DMS79 treated with DMSO at 0.1 percent for 48 hours (cell line): Measurements from ENCODE around the gene SPTBN5.

ENCODE experiments used
- DNase-seq: peaks from one replicate; lab custom pipeline; 2025; lab: John Stamatoyannopoulos, UW

The SPTBN5 gene

DNA sequence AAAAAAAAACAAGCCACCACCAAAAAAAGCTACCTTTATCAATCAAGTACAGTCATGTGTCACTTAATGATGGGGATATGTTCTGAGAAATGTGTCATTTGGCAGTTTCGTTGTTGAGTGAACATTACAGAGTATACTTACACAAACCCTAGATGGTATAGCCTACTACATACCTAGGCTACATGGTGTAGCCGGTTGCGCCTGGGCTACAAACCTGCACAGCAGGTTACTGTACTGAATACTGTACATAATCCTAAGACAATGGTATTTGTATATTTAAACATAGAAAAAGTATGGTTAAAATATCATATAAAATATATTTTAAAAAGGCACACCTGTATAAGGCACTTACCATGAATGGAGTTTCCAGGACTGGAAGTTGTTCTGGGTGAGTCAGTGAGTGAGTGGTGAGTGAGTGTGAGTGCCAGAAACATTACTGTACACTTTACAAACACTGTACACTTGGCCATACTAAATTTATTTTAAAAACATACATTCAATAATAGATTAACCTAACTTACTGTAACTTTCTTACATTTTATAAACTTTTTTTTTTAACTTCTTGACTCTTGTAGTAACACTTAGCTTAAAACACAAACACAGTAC is 91.9 kb downstream of the SPTBN5 start:
- DNase-seq, result no peak

GRCh38 chr15:41801185-41801584 is 92.7 kb downstream of the SPTBN5 start:
- no peak for DNase-seq

DNA sequence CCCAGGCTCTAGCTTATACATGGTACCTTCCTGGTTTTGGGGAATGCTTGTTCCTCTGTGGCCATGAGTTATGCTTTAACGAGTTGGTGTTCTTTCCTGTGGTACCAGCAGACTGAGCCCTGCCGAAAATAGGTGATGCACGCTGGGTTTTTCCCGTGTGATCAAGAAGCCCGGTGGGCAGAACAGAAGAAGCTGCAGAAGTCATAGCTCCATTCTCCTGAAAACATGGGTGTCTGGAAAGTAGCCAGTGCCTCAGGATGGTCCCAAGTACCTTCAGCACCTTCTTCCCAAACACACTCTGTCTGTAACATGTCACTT is 94.4 kb downstream of the SPTBN5 start:
- no peak for DNase-seq

DNA sequence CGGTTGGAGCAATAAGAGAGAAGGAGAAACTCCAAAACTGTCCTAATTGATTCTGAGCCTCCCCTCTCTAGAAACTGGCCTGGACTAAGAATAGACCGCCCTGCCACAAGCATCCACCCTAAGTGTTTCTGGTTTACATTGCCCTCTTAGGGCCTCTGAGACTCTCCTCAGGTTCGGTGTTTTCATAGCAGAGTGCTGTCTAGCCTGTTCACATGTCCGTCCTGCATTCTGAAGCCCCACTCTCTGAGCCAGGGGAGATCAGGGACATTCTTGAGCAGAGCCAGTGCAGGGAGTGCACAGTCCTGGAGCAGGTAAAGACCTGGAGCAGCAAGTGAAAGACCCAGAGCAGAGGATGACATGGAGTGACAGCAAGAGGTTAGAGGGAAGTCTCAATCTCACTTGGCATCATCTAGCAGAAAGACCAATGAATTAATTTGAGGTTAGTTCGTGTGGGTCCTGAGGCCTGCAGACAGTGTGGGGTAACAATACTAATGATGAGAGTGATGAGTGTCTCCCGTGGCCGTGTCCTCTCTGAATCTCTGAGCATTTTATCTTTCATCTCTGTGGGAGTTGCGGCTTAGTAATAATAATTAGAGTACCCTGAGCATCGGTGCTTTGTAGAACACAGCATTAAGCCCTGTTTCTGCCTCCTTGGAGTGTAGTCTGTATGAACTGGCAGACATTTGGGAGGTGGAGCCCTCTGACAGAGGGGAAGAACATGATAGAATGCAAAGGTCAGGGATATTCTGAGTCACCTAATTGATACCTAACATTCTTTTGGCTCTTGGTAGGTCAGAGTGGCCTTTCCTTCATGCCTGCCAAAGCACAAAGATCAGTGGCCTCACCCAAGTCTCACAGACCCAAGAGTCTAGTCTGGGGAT is 95.0 kb downstream of the SPTBN5 start:
- no peak for DNase-seq
